T-helper 2 cell (primary cell): Measurements from ENCODE around the gene P2RY12.

ENCODE experiments used
- DNase-seq, 5 experiments: peaks; one replicate each; pipeline versions ENCODE4 v3.0.0 to v3.0.0-alpha.2; 2012 to 2022

Gene P2RY12

DNA sequence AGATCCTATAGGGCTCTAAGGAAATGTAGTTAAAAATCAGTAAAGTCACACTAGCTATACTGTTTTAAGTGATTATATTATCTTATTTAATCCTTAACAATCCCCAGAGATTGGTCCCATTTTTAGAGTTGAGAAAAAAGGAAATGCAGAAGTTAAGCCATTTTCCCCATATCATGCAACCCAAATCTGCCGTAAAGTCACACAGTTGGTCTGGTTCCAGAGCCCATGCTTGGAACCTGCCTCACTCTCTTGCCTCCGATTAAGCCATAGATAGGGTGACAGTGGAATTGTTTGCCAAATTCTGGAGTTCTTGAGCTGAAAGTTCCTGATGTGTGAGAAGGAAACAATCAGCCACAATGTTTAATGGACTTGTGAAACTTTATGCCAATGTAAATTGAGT, 52.9 kb downstream of the P2RY12 start:
- no peak for DNase-seq

DNA sequence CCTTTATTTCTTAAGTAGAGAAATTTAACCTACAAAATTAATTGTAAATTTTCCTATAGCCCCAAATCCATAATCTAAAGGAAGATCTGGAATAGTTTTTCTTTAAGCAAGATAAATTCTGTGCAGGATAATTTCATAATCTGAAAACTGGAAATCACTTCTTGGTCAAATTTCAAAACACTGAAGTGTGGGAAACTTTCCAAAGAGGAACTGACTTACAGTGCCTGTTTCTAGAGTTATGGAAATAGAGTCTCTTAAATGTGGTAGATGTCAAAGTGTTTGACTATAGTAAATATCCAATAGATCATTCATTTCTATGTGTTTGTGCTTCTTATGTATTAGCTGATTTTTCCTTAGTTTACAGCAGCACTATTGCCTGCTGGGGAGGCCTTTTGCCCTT, 53.7 kb downstream of the P2RY12 start:
- DNase-seq = no peak

DNA sequence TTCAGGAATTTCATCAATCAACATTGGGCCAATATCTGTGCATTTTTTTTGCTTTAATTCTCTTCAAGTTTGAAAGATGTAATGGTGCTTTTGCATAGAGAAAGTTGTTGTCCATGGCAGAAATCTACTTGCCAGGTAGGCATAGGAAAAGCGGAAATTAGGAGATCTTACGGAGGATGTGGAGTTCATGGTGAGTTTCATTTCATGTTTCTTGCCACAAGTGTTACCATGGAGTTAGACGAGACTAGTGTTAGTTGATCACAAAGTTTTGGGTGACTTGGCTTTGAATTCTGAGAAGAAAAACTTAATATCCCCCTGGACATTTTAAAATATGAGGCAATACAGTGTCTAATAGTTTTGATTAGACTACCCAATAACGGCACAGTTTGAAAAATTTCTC, 54.2 kb downstream of the P2RY12 start:
- DNase-seq = no peak

DNA sequence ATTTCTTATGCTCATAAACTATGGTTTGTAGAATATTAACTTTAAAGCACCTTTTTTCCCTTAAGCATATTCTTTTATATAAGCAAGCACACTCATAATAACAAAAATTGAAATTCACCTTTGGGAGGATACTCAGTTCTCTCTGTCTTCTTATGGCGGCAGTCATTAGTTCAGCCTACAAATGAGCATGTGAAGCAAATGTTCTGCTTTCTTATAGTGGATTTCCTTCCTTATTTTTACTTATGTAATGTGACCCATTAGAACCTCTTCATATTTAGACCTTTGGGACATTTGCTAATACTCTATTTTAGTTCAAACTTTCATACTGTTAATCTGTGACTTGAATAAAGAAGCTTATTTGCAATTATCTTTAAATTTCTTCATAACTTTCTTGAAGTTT, 55.2 kb downstream of the P2RY12 start, which contains the start of gene P2RY13:
Gene P2RY13, minus strand, starts transcription at position 187 of the 400 bp plus-strand sequence. Its CDS starts 21 bp downstream, at position 166.
- no peak for DNase-seq

DNA sequence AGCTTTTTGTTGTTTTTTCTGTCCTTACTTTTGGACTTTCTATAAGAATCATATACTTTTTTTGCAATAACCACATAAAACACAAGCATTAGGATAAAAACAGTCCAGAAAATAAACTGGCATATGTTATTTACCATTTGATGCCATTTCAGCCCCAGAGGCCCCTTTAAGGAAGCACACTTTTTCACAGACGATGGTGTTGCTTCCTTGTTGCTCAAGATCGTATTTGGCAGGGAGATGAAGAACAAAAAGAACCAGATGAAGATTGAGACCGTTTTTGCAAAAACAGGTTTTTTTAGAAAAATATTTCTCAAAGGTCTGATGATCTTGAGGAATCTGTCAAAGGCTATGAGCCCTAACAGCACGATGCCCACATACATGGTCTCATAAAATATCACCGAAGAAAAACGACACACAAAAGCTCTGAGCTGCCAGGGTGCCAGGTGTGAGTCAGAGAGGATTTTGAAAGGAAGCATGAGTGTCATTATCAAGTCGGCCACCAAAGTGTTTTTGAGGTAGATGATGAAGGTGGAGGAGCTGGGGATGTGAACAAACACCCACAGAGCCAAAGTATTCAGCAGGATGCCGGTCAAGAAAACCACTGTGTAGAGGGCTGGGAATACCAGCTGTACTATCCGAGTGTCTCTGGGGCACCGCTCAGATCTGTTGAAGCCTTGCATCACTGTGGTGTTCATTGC, 56.1 kb downstream of the P2RY12 start:
- peak in 2 of 5 experiments; percentile 49 to 51 for DNase-seq

DNA sequence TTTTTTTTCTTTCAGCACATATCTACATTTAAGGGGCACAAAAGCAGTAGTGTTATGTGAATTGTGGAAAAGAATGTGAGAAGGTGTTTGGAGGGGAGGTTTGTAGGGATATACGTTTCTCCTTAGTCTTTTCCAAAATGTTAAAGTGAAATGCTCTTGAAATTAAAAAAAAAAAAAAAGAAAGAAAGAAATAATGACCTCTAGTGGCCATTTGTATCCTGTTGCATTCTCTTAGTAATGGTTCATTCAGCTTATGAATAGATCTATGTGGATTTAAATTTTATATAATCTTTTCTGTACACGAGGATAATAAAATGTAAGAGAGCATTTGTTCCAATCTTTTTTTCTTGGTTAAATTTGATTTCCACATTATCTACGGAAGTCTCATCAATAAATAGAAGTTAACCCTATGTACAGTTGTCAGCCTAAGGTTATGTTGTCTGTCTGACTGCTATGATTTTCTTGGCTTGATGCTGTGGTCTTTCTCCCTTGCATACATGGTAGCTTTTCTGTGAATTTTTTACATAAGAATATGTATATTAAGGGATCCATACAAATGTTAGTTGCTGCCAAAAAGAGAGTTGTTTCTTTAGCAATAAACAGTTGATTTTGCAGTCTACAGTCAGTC, 56.9 kb downstream of the P2RY12 start:
- peak in 1 of 5 experiments; percentile 37 for DNase-seq

DNA sequence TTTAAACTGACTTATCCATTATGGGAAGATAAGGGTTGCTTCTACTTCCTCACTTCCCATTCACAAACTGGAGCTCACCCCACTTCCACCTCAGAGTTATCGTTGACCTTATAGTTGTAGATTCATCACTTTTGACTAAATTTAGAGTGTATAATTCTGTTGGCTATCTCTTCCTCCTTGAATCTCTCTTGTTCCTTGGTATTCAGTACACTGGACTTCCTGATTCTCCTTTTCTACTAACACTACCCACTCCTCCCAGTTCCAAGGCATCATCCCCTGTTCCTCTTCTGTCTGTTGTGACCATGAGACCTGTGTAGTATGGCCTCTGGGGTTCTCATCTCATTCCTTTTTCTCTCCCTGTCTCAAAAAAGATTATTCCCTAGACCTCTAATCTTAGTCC, 62.0 kb downstream of the P2RY12 start:
- DNase-seq = no peak

DNA sequence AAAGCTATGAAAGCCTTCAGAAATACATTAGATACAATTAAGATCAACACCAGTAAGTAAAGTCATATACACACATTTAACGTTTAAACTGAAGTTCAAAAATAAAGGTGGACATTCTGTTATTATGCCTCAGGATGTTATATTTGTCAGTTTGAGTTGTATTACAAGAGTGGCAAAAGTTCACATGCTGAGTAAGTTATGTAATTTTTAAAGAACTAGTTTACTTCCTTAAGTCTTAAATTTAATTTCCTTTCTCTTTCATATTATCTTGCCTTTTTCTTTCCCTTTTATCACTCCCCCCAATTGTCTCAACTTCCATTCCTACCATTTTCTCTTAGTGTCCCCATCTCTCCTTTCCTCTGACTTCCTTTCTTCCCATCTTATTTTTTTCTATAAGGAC, 63.0 kb downstream of the P2RY12 start:
- no peak for DNase-seq

DNA sequence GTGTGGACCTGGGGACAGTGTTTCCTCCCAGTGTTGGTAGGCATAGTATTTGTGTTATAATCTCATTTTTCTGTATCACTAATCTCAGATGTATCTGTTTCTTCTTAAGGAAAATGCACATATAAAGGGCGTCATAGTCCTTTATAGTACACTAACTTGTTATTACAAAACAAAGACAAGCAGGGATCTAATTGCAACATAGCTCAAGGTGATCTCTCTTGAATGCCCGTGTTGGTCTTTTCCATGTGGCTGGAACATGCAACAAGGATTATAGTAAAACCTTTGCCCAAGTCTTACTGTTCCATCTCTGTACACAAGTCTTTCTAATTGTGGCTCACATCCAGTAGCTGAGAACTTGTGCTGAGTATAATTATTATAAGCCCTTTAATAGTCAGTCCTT, 64.4 kb downstream of the P2RY12 start:
- no peak for DNase-seq

DNA sequence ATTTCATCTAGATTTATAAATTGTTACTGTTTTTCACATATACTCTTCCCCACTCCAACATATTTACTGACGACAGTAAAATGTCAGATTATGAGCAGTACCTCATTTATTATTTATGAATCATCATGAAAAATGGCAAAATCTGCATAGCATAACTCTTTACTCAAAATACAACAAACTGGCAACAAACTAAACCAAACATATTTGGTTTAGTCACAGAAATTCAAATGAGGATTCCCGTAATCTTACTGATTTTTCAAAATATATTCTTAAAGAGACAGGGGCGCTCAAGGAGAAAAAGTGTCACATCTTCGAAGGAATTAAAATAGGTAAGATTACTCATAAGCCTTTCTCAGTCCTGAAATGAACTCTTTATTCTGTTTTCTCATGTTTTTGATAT, 64.9 kb downstream of the P2RY12 start:
- no peak for DNase-seq

DNA sequence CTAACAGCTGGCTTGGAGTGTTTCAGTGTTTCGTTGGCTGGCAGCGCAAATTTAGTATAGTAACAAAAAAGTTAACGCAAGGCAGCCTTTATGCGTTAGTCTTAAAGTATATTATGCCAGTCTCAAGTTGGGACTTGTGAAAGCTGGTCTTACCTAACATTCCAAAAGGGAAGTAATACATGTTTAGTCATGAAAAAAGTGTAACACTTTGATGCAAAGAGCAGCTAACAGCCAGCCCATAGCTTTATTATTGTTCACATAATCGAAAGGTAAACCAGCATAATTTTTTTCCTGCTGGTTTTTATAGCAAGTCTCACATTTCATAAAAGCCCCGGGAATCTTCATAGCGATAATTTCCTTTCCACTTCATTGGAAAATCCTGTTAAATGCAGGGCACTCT, 65.6 kb downstream of the P2RY12 start:
- no peak for DNase-seq

DNA sequence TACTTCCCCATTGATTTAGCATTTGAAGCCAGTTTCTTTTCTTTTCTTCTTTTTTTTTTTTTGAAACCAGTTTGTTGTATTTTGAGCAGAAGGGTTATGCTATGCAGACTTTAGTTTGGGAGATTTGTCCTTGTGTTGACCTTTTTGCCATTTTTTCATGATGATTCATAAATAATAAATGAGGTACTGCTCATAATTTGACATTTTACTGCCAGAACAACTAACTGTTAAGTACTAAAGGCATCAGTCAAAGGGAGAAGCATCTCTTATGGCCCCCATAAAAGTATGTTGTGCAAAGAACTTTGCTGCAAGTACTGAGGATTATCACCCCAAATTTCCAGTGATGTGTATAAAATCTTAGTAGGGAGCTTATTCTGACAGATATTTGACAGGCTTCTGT, 66.2 kb downstream of the P2RY12 start:
- no peak for DNase-seq

DNA sequence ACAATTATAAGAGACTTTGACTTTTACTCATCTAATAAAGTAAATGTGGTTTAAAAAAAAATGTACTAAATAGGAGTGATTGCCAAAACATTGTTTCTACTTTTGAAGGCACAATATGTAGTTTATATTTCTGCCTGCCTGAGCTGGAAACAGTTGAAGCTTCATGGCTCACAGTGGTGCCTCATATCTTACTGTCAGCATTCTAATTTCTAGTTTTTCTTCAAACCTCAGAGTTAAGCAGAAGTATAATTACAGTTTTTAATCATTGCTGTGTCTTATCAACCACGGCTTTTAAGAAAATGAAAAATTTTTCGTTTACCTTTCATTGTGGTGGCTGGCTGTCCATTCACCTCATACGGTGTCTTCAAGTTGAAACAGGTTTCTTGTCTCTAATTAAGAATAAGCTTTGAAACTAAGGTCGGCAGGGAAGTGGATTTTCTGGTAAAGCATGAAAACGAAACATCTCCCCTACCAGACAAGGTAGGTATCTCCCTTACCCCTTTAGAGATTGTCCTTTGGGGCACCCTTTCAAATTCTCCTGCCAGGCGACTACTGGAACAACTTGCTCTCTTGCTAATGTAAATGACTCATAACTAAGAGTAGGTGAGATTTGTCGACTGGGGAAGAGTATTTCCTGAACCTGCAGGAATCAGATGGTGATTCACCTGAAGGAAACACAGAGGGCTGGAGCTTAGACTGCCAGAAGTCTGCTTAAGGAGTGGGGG, 68.1 kb downstream of the P2RY12 start, which contains the start of gene GPR87:
Gene GPR87, minus strand, starts transcription at position 554 of the 725 bp plus-strand sequence. CDS start 16,720 bp downstream, outside the sequence.
- peak in 1 of 5 experiments; percentile 76 for DNase-seq

DNA sequence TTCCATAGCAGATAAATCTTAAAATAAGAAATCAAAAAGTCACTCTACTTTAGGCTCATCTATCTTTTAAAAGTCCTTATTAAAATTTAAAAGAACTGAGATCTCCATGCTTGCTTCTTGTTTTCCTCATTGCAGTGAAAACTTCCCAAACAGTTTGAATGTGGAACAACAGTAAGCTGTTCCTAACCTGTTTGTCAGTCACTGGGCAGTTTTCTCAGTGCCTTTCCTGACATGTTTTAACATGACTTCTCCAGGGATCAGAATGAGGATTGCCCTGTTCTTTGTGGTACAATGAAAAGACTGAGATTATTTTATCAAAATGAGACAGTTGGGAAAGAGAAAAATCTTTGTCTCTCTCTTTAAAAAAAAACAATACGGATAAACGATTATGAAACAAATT, 68.7 kb downstream of the P2RY12 start:
- DNase-seq = no peak

DNA sequence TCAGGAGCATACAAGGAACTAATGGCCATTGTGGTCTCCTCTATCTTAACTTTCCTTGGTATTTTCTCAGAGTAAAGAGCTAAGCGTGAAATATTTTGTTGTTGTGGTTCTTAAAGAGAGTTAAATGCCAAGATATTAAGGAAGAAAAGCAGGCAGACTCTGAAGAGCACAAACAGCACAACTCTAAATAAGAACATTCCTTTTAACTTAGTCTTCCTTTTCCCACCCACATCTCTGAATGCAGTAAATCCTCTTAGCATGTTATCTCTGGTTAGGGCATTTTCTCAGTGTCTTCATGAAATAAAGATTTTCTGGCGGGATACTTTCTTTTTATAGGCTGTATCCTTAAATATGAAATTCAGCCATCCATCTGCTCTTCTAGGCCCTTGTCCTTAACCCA, 69.4 kb downstream of the P2RY12 start:
- no peak for DNase-seq

DNA sequence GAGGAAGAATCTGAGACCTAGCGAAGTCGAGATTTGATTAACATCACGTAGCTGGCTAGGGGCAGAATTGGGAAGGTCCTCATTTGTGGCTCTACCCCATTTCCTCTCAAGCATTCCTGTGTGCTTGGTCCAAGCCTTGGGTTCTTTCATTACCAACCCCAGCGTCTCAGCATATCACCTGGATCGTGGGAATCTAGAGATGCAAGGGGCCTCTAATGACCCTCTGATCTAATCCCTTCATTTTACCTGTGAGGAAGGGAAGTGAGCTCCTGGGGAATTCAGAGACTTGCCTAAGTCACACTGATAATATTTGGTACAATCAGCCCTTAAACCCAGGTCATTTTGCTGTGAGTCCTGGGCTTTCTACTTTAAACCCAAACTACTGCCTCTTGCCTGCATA, 70.0 kb downstream of the P2RY12 start:
- no peak for DNase-seq

DNA sequence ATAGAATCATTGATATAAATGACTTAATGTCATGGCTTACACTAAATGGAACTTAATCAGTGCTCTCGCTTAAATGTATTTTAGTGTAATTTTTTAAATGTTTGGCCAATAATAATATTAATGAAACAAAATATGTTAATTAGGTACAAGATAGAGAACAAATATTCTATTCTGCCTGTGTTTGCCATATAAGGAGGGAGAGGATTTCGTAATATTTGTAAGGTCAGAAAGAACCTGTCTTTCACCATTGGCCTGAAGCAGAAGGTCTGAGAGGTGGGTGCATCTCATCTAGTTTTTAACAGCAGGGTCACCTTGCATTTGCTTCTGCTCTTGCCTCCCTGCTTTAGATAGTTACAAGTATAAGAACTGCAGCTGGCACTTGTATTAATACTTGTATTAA, 70.4 kb downstream of the P2RY12 start:
- DNase-seq = no peak

DNA sequence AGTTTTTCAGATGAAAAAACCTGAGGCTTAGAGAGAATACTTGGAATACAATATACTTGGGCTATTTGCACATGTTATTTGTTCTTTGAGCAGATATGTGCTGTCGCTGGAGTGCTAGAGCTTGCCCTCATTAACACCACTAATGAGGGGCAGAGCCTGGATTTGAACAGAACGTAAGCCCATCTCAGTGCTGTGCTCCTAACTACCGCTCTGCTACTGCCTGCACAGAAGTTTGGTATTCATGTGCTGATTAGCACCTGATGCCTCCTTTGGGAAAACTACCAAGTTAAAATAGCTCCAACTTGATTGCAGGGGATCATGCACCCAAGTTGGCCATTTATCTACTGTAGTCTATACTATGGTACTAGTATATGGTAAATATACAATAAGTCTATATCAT, 71.6 kb downstream of the P2RY12 start:
- no peak for DNase-seq

DNA sequence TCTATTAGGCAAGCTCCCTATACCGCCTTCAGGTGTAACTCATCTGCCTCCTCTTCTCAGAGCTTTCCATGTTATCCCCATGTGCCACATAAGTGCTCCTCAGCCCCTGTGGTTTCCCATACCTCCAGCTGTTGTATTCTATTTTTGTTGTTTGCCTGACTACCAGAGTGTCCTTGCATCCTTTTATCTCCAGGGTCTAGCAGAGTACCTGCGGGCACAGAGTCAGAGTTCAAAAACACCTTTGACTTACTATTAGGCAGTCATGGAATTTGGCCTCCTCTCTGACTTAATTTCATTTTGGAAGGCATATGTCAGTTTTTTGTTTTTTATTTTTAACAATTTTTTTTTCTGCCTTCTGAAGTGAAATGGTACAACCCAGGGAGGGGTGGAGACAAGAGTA, 75.0 kb downstream of the P2RY12 start:
- no peak for DNase-seq

DNA sequence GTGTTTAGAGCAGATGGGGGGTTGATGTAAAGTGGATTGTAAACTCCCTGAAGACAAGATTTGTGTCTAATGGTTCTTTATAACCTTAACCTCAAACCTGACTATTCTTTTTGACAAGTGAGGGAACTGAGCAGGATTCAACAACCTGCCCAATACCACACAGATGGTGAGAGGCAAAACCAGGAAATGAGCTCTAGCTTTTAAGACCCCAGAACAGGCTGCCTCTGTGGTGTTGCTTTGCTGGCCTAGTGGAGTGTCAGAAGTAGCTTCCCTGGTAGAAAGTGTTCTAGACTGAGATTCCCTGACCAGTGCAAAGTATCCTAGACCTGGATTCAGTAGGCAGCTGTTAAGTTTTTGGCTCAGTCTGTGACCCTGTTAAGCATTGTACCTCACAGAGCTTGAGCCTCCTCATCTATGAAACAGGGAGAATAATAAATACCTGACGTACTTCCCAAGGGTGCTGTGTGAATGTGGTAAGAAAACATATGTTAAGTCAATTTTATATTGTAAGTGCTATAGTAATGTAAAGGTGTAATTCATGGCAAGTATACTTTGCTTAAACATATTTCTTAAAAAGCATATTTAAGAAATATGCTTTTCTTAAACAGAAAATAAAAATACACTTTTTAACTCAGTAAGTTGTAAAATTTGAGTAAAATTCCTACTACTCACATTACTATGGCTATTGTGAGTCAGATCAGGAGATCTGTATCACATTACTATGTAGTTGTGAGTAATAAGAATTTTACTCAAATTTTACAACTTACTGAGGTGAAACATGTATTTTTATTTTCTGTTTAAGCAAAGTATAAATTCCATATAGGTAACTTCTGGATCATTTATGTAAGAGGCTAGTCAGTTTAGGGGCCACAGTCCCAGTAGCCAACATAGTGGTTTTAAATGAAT, 76.7 kb downstream of the P2RY12 start:
- DNase-seq = peak in 1 of 5 experiments; percentile 61

DNA sequence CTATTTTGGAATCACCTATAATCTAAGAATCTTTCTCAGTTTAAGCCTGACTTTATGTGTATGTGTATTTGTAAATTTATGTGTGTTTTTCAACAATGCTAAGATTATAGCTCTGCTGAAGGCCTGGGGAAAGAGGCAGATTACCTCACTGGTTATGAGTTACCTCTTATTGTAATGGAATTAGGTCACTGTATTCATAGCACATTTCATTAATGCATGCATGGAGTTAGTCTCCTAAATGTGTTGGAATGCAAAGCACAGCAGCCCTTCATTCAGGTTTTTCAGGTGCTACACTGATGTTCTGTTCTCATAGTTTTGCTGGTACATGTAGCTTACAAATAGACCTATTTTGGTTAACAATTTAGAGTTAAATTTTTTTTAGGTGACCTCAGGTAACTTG, 77.4 kb downstream of the P2RY12 start:
- DNase-seq = no peak

DNA sequence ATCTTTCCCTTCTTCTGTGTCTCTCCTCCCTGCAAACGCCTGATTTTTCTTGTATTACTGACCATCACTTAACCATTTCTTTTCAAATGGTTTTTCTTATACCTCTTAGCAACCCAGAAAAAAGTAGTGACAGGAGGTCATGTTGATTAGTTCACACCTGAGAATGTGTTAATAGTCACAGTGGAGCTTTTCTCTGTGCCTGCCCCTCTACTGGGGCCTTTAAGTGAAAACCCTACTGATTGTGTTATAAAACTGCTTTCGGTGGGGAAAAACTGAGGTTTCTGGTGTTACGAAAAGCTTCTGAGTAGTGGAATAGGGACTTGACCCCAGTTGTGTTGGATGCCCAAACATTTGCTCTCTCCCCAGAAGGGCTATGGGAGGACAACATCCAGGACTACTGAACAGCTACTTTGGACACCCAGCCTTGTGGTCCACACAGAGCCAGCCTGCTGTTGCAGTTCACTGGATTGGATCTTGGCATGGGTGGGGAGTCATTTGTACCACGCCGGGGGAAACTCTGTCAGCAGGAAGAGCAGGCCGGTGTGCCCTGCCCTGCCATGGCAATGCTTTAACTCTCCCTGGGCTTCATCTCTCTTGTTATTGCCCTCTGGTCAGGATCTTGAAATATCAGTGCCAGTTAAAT, 78.3 kb downstream of the P2RY12 start:
- no peak for DNase-seq
